Colon (tissue), 2 donors: ENCODE results near the gene ROBO2.

Experiments
- FAIRE-seq: peaks from 2 replicates; lab custom pipeline; 2012; peaks lifted over from hg19 to GRCh38; lab: Jason Lieb, UNC
- donor health status: control.
- donor health status: control.

The ROBO2 gene

DNA sequence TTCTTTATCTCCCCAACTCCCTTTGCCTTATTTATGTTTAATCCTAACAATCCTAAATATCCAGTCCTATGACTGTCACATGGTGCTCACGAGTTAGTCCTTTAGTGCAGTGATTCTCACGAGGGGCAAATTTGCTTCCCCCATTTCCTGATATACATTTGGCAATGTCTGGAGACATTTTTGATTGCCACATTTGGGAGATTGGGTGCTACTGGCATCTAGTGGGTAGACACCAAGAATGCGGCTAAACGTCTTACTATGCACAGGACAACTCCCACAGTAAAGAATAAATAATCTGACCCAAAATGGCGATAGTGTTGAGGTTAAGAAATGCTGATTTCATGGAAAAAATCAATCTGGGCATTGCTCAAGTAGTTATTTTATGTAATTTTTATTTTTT lies 466.5 kb downstream of the ROBO2 start:
- no peak for FAIRE-seq

- FAIRE-seq: no peak
These were observed 473.6 kb downstream of the ROBO2 start for GRCh38 chr3:77513542-77513941.

- FAIRE-seq: no peak
These were observed 474.9 kb downstream of the ROBO2 start for GRCh38 chr3:77514766-77515165.

GRCh38 chr3:77524463-77524862 lies 484.6 kb downstream of the ROBO2 start:
- FAIRE-seq: no peak

- FAIRE-seq: no peak
These were observed 485.2 kb downstream of the ROBO2 start for GRCh38 chr3:77524946-77525682.

GRCh38 chr3:77526573-77527113 lies 486.7 kb downstream of the ROBO2 start:
- no peak for FAIRE-seq

GRCh38 chr3:77529522-77529921 lies 489.6 kb downstream of the ROBO2 start:
- FAIRE-seq: no peak

- no peak for FAIRE-seq
These were observed 491.0 kb downstream of the ROBO2 start for GRCh38 chr3:77530870-77531269.

DNA sequence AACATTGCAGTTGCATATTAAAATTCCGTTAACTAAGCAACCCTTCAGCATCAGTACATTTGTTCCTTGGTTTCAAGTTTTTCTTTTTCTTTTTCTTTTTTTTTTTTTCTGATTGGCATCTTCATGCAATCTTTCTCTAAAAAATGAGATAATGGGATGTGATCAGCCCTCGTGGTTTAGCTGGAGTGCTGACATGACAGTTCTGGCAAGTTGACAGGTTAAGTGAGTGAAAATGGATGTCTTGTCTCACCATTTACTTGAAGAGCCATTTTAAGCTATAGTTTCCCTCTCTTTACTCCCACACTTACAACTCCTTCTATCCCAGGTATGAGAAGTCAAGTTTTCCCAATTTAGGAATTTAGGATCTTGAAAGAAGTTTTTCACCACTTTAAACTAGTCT lies 495.2 kb downstream of the ROBO2 start:
- FAIRE-seq: no peak

- FAIRE-seq: no peak
These were observed 496.3 kb downstream of the ROBO2 start for GRCh38 chr3:77536038-77536775.

- no peak for FAIRE-seq
These were observed 499.1 kb downstream of the ROBO2 start for GRCh38 chr3:77539014-77539413.

DNA sequence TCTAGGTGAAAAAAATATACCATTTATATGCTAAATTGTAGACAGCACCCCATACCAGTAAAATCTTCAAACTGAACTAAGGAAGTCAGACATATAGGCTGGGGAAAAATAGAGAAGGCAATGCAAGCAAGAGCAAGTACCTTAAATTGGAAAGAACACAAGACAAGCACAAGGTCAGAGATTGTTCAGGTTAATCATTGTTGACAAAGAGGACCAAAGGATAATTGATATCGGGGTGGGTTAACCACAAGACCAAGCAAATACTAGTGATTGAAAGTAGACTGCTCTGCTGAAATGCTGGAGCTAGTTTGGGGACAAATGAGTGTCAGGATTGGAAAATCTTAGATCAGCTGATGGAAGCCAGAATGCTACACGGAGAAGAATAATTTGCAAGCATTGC lies 499.8 kb downstream of the ROBO2 start:
- FAIRE-seq: no peak

- no peak for FAIRE-seq
These were observed 501.5 kb downstream of the ROBO2 start for GRCh38 chr3:77541203-77541922.

DNA sequence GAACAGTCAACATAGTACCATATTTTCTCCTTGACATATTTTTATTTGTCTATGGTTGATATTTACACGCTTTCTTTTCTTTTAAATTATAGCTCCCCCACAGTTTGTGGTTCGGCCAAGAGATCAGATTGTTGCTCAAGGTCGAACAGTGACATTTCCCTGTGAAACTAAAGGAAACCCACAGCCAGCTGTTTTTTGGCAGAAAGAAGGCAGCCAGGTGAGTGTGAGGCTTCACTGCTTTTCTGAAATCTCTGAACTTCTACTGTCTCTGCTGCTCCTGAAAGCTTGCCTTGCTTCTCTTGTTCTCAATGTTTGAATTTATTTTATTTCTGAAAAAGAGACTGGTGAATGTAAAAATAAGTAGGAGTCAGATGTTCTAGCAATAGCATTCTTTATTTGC lies 506.3 kb downstream of the ROBO2 start:
- no peak for FAIRE-seq

- no peak for FAIRE-seq
These were observed 509.1 kb downstream of the ROBO2 start for GRCh38 chr3:77549034-77549433.

- FAIRE-seq: no peak
These were observed 513.3 kb downstream of the ROBO2 start for GRCh38 chr3:77553240-77553639.

- FAIRE-seq: no peak
These were observed 522.2 kb downstream of the ROBO2 start for GRCh38 chr3:77562089-77562488.

GRCh38 chr3:77563012-77563411 lies 523.1 kb downstream of the ROBO2 start:
- FAIRE-seq: no peak

DNA sequence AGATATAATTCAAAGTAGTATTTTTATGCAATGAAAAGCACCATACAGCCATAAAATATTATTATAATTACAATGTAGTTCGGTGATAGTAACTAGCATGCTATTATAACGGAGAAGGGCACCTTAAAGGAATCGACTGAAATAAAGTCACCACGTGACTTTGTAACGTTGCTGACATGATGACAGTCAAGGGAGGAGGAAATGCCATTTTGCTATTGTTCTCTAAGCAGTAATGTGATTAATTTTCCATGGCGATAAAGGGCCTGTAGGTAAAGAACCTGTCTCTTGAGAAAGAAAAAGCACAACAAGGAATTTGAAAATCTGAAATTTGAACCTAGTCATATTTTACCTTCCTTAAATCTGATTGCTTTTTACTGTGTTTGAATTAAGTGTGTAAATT lies 526.2 kb downstream of the ROBO2 start:
- no peak for FAIRE-seq

GRCh38 chr3:77571971-77572715 lies 532.2 kb downstream of the ROBO2 start:
- FAIRE-seq: no peak

DNA sequence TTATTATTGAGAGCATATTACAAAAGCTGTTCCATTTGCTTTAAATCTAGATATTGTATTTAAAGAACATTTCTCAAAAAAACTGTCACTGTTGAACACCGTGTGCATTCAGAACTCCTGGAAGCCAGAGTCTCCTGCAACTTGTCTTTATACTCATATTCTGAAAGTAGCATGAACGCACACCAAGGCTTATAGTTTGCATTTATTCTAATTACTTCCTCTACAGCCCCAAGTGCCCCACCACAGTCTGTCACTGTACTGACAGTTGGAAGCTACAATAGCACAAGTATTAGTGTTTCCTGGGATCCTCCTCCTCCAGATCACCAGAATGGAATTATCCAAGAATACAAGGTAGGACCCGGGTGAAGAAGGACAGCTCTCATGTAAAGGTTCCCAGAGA lies 537.4 kb downstream of the ROBO2 start:
- no peak for FAIRE-seq

GRCh38 chr3:77586216-77586615 lies 546.3 kb downstream of the ROBO2 start:
- FAIRE-seq: no peak
